IMR-90 (cell line): ENCODE data around the gene GOLGA3. TPM values are rescaled to one million over a fixed set of nuclear protein-coding genes. Genes with fewer than 3 reads are reported as not detected.

ENCODE experiments used
- ATAC-seq: fragments of 200-7000 bp; cut with Tn5 transposase; 2 replicates; pipeline ENCODE4 v1.9.1; 2020; ENCODE audit warnings: low read depth, mild to moderate bottlenecking, moderate library complexity
- BruUV-seq: library from RNA; stranded (reverse); fragments of 400-500 nt; replicated peaks from 2 replicates; lab custom pipeline; 2021; lab: Mats Ljungman, UMichigan
- CTCF ChIA-PET: fragments of 300-600 bp; formaldehyde crosslinking; extraction: SDS; loops from one replicate; lab custom pipeline; 2021; ENCODE audit warnings: antibody characterized with exemption; lab: Yijun Ruan, JAX
- POLR2A ChIA-PET: fragments of 300-600 bp; sonication (Branson Sonifier 250); formaldehyde crosslinking; loops from one replicate; lab custom pipeline; 2022; ENCODE audit warnings: antibody characterized with exemption; ENCODE audit not compliant: unreplicated experiment; lab: Charles Lee
- DNase-seq: peaks from one replicate; pipeline ENCODE4 v3.0.0; 2013
- H2AFZ ChIP-seq: replicated peaks from 2 replicates; pipeline ENCODE3; 2013; ENCODE audit warnings: low read length, mild to moderate bottlenecking; ENCODE audit not compliant: poor library complexity
- H2AK5ac ChIP-seq: 2 replicates; pipeline ENCODE4 v1.6.1; 2013; ENCODE audit warnings: low read depth, low read length, inconsistent platforms
- H2AK9ac ChIP-seq: replicated peaks from 2 replicates; pipeline ENCODE3; 2013; ENCODE audit warnings: mild to moderate bottlenecking, low read depth, low read length, moderate library complexity; ENCODE audit not compliant: poor library complexity
- H2BK120ac ChIP-seq: 2 replicates; pipeline ENCODE4 v1.6.1; 2013; ENCODE audit warnings: low read depth, low read length, inconsistent platforms
- H2BK15ac ChIP-seq: 3 replicates; pipeline ENCODE4 v1.6.1; 2013; ENCODE audit warnings: low read depth, low read length, inconsistent platforms
- H2BK20ac ChIP-seq: 2 replicates; pipeline ENCODE4 v1.6.1; 2013; ENCODE audit warnings: low read depth, mild to moderate bottlenecking, inconsistent platforms, low read length, moderate library complexity
- H2BK5ac ChIP-seq: 2 replicates; pipeline ENCODE4 v1.6.1; 2013; ENCODE audit warnings: mild to moderate bottlenecking, low read depth, low read length, inconsistent platforms; ENCODE audit not compliant: poor library complexity, severe bottlenecking
- H3K14ac ChIP-seq: replicated peaks from 2 replicates; pipeline ENCODE4 v1.6.1; 2013; ENCODE audit warnings: low read depth, low read length, inconsistent platforms
- H3K18ac ChIP-seq: 2 replicates; pipeline ENCODE4 v1.6.1; 2013; ENCODE audit warnings: low read depth, low read length, control low read depth
- H3K23ac ChIP-seq: 2 replicates; pipeline ENCODE4 v1.6.1; 2013; ENCODE audit warnings: low read depth, low read length, inconsistent platforms
- H3K27ac ChIP-seq: 2 replicates; pipeline ENCODE4 v1.5.1; 2013; ENCODE audit warnings: mild to moderate bottlenecking, control low read depth, low read length; ENCODE audit not compliant: insufficient read depth
- H3K27me3 ChIP-seq: 2 replicates; pipeline ENCODE4 v1.6.1; 2013; ENCODE audit warnings: low read length; ENCODE audit not compliant: control insufficient read depth, insufficient read depth
- H3K36me3 ChIP-seq: 2 replicates; pipeline ENCODE4 v1.6.1; 2013; ENCODE audit warnings: low read length, mixed read lengths; ENCODE audit not compliant: control insufficient read depth, insufficient read depth
- H3K4ac ChIP-seq: 2 replicates; pipeline ENCODE4 v1.6.1; 2013; ENCODE audit warnings: low read depth, low read length, inconsistent platforms
- H3K4me1 ChIP-seq: 2 replicates; pipeline ENCODE4 v1.6.1; 2013; ENCODE audit warnings: low read length, mixed read lengths; ENCODE audit not compliant: control insufficient read depth, insufficient read depth
- H3K4me2 ChIP-seq: 2 replicates; pipeline ENCODE4 v1.6.1; 2013; ENCODE audit warnings: low read depth, mild to moderate bottlenecking, control low read depth, low read length, moderate library complexity
- H3K4me3 ChIP-seq: 2 replicates; pipeline ENCODE4 v1.5.1; 2013; ENCODE audit warnings: low read depth, mild to moderate bottlenecking, control low read depth, low read length, moderate library complexity; ENCODE audit not compliant: insufficient read depth
- H3K56ac ChIP-seq: 2 replicates; pipeline ENCODE4 v1.6.1; 2013; ENCODE audit warnings: low read length, inconsistent platforms; ENCODE audit not compliant: insufficient read depth; ENCODE audit errors: extremely low read depth
- H3K79me1 ChIP-seq, 2 experiments: 2 replicates each; pipeline ENCODE4 v1.6.1; 2013; ENCODE audit warnings: low read length in 2 of 2, inconsistent platforms in 1 of 2, low read depth in 1 of 2
- H3K9ac ChIP-seq: 2 replicates; pipeline ENCODE4 v1.6.1; 2013; ENCODE audit warnings: low read depth, low read length, control low read depth
- H3K9me1 ChIP-seq: 2 replicates; pipeline ENCODE4 v1.6.1; 2013; ENCODE audit warnings: low read length, inconsistent platforms; ENCODE audit not compliant: insufficient read depth
- H3K9me3 ChIP-seq: 2 replicates; pipeline ENCODE4 v1.6.1; 2013; ENCODE audit warnings: low read length; ENCODE audit not compliant: control insufficient read depth, insufficient read depth
- H4K20me1 ChIP-seq: 2 replicates; pipeline ENCODE4 v1.6.1; 2013; ENCODE audit warnings: low read length, inconsistent platforms; ENCODE audit not compliant: insufficient read depth
- H4K5ac ChIP-seq: 2 replicates; pipeline ENCODE4 v1.6.1; 2013; ENCODE audit warnings: mild to moderate bottlenecking, low read depth, low read length, control low read depth
- H4K8ac ChIP-seq, 2 experiments: 2 replicates each; pipeline ENCODE4 v1.6.1; 2013; ENCODE audit warnings: low read depth in 2 of 2, low read length in 2 of 2, control low read depth in 1 of 2, inconsistent platforms in 1 of 2
- H4K91ac ChIP-seq: 2 replicates; pipeline ENCODE4 v1.6.1; 2013; ENCODE audit warnings: low read depth, low read length, inconsistent platforms; ENCODE audit not compliant: insufficient read depth
- BHLHE40 ChIP-seq: fragments of 150-350 bp; IDR thresholded peaks from 2 replicates; pipeline ENCODE4 v1.6.1; 2016; ENCODE audit warnings: mild to moderate bottlenecking, low read depth, low read length
- CEBPB ChIP-seq: IDR thresholded peaks from 2 replicates; pipeline ENCODE4 v1.6.1; 2012; ENCODE audit warnings: low read depth, low read length, improper control_type of control experiment
- CHD1 ChIP-seq: IDR thresholded peaks from 2 replicates; pipeline ENCODE4 v1.6.1; 2012; ENCODE audit warnings: low read depth, low read length, improper control_type of control experiment
- FOS ChIP-seq: fragments of 150-350 bp; IDR thresholded peaks from 2 replicates; pipeline ENCODE4 v1.6.1; 2016; ENCODE audit warnings: low read depth, low read length
- MAFK ChIP-seq: IDR thresholded peaks from 2 replicates; pipeline ENCODE4 v1.6.1; 2012; ENCODE audit warnings: low read depth, low read length, improper control_type of control experiment
- MAZ ChIP-seq: IDR thresholded peaks from 2 replicates; pipeline ENCODE4 v1.6.1; 2012; ENCODE audit warnings: low read depth, mild to moderate bottlenecking, low read length, improper control_type of control experiment, moderate library complexity, borderline replicate concordance
- MXI1 ChIP-seq: IDR thresholded peaks from 2 replicates; pipeline ENCODE4 v1.6.1; 2012; ENCODE audit warnings: low read depth, mild to moderate bottlenecking, low read length, moderate library complexity, borderline replicate concordance
- NFE2L2 ChIP-seq: fragments of 150-350 bp; IDR thresholded peaks from 2 replicates; pipeline ENCODE4 v1.6.1; 2016; ENCODE audit warnings: low read depth, mild to moderate bottlenecking, low read length
- POLR2A ChIP-seq: IDR thresholded peaks from 2 replicates; pipeline ENCODE4 v1.6.1; 2012; ENCODE audit warnings: mild to moderate bottlenecking, low read depth, low read length
- RAD21 ChIP-seq: IDR thresholded peaks from 2 replicates; pipeline ENCODE4 v1.6.1; 2012; ENCODE audit warnings: low read length, improper control_type of control experiment
- RCOR1 ChIP-seq: IDR thresholded peaks from 2 replicates; pipeline ENCODE4 v1.6.1; 2012; ENCODE audit warnings: mild to moderate bottlenecking, low read length, improper control_type of control experiment; ENCODE audit not compliant: insufficient replicate concordance
- RFX5 ChIP-seq: IDR thresholded peaks from 2 replicates; pipeline ENCODE4 v1.8.0; 2012; ENCODE audit warnings: low read depth, mild to moderate bottlenecking, low read length, moderate library complexity
- SMC3 ChIP-seq: fragments of 150-350 bp; IDR thresholded peaks from 2 replicates; pipeline ENCODE4 v1.6.1; 2016; ENCODE audit warnings: low read depth, mild to moderate bottlenecking, antibody characterized with exemption, low read length, moderate library complexity
- WGBS, 2 experiments: methylation state at CpG; one replicate each; pipeline versions ENCODE4 v1.1.5 to v1.1.7; 2013; ENCODE audit warnings: missing lambda C conversion rate in 2 of 2; ENCODE audit not compliant: insufficient read length in 1 of 2; ENCODE audit errors: extremely low coverage in 2 of 2; 5-methylcytosine and 5-hydroxymethylcytosine counted together
- dilution Hi-C: fragments of 300-500 bp; cut with HindIII; formaldehyde crosslinking; loops from one replicate; pipeline ENCODE4 v1.14.3; 2018; ENCODE audit warnings: low sequenced_read_pairs; ENCODE audit not compliant: unreplicated experiment
- in situ Hi-C: fragments of 300-500 bp; cut with MboI; formaldehyde crosslinking; loops from 3 replicates; pipeline ENCODE4 v1.14.3; 2019; ENCODE audit warnings: low sequenced_read_pairs, inconsistent platforms, mixed read lengths
- intact Hi-C: fragments of 100-400 bp; cut with micrococcal nuclease; formaldehyde crosslinking; loops from 2 replicates; pipeline ENCODE4 v1.10.0; 2022
- polyA plus RNA-seq, 3 experiments: library from polyadenylated mRNA; depleted of rRNA; stranded (reverse); fragments of >200 nt; gene quantifications; 2 replicates each; pipeline ENCODE4 v1.2.3, GENCODE V29; 2012; ENCODE audit warnings: low replicate concordance in 1 of 3
- total RNA-seq: library from RNA; depleted of rRNA; stranded (reverse); fragments of >200 nt; gene quantifications from 2 replicates; pipeline ENCODE4 v1.2.3, GENCODE V29; 2012
- TF ChIP-seq, protein P1 (sequence below): fragments of 150-350 bp; IDR thresholded peaks from 2 replicates; pipeline ENCODE4 v1.6.1; 2017; ENCODE audit warnings: mild to moderate bottlenecking, antibody characterized with exemption, low read length, low read depth
- TF ChIP-seq, protein P2 (sequence below): fragments of 150-350 bp; IDR thresholded peaks from 2 replicates; pipeline ENCODE4 v1.6.1; 2016; ENCODE audit warnings: low read depth, mild to moderate bottlenecking, low read length, moderate library complexity, borderline replicate concordance
- TF ChIP-seq, protein P3 (sequence below): conservative IDR thresholded peaks from 2 replicates; pipeline ENCODE4 v1.5.1; 2012; ENCODE audit warnings: mild to moderate bottlenecking, low read depth, low read length, improper control_type of control experiment

The GOLGA3 gene
- total and polyA plus RNA-seq, 2 of the 4 experiments (the other 2 are of a cell fraction) = 39.6 to 99.8 TPM

DNA sequence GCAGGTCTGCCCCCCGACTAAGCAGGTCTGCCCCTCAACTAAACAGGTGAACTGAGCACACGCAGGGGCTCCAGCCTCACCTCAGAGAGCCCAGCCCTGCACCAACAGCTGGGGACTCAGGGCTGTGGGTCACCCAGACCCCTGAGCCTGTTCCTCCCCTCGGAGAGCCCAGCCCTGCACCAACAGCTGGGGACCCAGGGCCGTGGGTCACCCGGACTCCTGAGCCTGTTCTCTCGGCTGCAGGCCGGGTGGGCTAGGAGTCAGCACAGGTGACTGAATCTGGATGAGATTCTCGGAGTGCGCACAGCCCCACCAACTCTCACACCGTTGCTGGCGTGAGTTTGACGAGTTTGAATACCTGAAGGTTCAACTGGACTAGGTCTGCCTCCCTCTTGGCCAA is 46.7 kb downstream of the GOLGA3 start:
- POLR2A ChIA-PET = no interaction called here
- H2BK20ac ChIP-seq = no peak overlapping the region

More for the DNA sequence above, 46.7 kb downstream of the GOLGA3 start:
- TF ChIP-seq FOS (no peak), RFX5 (no peak), SMC3 (no peak), MXI1 (no peak), CEBPB (no peak), POLR2A (no peak), RCOR1 (no peak), MAZ (no peak), NFE2L2 (no peak), MAFK (no peak), RAD21 (no peak), BHLHE40 (no peak), CHD1 (no peak)
- TF ChIP-seq, protein P1, sequence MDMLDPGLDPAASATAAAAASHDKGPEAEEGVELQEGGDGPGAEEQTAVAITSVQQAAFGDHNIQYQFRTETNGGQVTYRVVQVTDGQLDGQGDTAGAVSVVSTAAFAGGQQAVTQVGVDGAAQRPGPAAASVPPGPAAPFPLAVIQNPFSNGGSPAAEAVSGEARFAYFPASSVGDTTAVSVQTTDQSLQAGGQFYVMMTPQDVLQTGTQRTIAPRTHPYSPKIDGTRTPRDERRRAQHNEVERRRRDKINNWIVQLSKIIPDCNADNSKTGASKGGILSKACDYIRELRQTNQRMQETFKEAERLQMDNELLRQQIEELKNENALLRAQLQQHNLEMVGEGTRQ = no peak
- TF ChIP-seq, protein P2, sequence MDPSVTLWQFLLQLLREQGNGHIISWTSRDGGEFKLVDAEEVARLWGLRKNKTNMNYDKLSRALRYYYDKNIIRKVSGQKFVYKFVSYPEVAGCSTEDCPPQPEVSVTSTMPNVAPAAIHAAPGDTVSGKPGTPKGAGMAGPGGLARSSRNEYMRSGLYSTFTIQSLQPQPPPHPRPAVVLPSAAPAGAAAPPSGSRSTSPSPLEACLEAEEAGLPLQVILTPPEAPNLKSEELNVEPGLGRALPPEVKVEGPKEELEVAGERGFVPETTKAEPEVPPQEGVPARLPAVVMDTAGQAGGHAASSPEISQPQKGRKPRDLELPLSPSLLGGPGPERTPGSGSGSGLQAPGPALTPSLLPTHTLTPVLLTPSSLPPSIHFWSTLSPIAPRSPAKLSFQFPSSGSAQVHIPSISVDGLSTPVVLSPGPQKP = no peak
- TF ChIP-seq, protein P3, sequence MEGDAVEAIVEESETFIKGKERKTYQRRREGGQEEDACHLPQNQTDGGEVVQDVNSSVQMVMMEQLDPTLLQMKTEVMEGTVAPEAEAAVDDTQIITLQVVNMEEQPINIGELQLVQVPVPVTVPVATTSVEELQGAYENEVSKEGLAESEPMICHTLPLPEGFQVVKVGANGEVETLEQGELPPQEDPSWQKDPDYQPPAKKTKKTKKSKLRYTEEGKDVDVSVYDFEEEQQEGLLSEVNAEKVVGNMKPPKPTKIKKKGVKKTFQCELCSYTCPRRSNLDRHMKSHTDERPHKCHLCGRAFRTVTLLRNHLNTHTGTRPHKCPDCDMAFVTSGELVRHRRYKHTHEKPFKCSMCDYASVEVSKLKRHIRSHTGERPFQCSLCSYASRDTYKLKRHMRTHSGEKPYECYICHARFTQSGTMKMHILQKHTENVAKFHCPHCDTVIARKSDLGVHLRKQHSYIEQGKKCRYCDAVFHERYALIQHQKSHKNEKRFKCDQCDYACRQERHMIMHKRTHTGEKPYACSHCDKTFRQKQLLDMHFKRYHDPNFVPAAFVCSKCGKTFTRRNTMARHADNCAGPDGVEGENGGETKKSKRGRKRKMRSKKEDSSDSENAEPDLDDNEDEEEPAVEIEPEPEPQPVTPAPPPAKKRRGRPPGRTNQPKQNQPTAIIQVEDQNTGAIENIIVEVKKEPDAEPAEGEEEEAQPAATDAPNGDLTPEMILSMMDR = no peak
- H4K20me1 ChIP-seq = peaks cover 40% of the 10 kb centered on the region
- peaks cover 10% of the 10 kb centered on the region for H3K9me1 ChIP-seq
- H3K79me1 ChIP-seq = peaks cover 10 to 42% of the 10 kb centered on the region in 2 experiments; a peak in 3 of 4 replicates
- H4K91ac ChIP-seq = no peak overlapping the region
- DNase-seq = no peak
- H2AFZ ChIP-seq = no peak overlapping the region
- H3K9ac ChIP-seq = no peak overlapping the region
- no peak overlapping the region for H3K4me2 ChIP-seq
- H3K27me3 ChIP-seq = no peaks in the 10 kb centered on the region
- no peak overlapping the region for H3K27ac ChIP-seq
- ATAC-seq = no peak
- H2BK15ac ChIP-seq = no peak overlapping the region
- dilution Hi-C loops = no loop called here
- H2AK5ac ChIP-seq = no peak overlapping the region
- no peaks in the 10 kb centered on the region for H3K9me3 ChIP-seq
- H3K18ac ChIP-seq = no peak overlapping the region
- no peak overlapping the region for H4K8ac ChIP-seq
- no peak overlapping the region for H2BK5ac ChIP-seq
- 95% methylated on average over 8 of the region's 12 CpGs; no CpG with 5 or more reads in 1 of the 2 experiments for WGBS, 2 experiments
- no peak overlapping the region for H3K14ac ChIP-seq
- intact Hi-C loops = no loop called here
- H3K4ac ChIP-seq = no peak overlapping the region
- CTCF ChIA-PET = no interaction called here
- no peak overlapping the region for H2BK120ac ChIP-seq
- peaks cover 80% of the 10 kb centered on the region for H3K36me3 ChIP-seq
- in situ Hi-C loops = no loop called here
- no peak overlapping the region for H3K56ac ChIP-seq
- H2AK9ac ChIP-seq = no peak overlapping the region
- H3K4me3 ChIP-seq = no peak overlapping the region
- H3K23ac ChIP-seq = no peak overlapping the region
- H3K4me1 ChIP-seq = no peaks in the 10 kb centered on the region
- H4K5ac ChIP-seq = no peak overlapping the region
- no TSS peak for BruUV-seq
